HG03159 (cell line): Measurements from ENCODE around the gene CRIP1.

Source experiments
- ATAC-seq: cut with Tn5 transposase; IDR thresholded peaks from one replicate; pipeline ENCODE4 v1.9.1; 2021; ENCODE audit warnings: mild to moderate bottlenecking, moderate library complexity; ENCODE audit not compliant: unreplicated experiment

CRIP1 gene

DNA sequence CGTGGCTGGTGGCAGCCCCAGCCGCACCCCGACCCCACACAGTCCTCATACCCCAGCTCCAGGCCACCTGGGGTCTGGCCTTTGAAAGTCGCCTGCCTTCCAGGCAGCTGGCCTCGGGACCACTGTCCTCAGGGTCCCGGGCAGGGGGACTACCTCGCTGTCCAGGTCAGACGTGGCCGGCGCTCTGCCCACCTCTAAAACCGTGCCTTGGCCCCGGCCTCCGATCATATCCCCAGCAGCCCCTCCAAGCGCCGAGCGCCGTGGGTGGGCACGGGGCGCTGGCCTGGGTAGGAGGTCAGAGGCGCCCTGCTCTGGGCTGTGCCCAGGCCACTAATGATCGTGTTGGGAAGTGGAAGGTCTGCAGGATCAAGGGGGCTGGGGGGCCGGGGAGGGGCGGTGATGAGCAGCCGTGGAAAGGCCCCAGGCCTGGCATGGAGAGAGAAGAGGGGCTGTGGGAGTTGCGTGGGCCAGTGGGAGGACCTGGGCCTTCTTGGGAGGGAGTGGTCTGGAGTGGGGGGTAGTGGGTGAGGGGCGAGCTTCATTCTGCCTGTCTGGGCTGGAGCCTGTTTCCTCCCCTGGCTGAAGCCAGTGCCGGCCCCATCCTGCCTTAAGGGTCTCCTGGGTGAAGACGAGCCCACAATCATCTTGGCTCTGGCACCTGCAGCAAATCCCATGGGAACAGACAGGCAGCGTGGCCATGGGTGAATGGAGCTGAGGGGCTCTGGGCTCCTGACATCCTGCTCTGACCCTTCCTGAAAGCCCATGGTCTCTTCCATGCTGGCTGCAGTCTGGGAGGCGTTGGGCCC, 44.6 kb downstream of the CRIP1 start:
- no peak for ATAC-seq

DNA sequence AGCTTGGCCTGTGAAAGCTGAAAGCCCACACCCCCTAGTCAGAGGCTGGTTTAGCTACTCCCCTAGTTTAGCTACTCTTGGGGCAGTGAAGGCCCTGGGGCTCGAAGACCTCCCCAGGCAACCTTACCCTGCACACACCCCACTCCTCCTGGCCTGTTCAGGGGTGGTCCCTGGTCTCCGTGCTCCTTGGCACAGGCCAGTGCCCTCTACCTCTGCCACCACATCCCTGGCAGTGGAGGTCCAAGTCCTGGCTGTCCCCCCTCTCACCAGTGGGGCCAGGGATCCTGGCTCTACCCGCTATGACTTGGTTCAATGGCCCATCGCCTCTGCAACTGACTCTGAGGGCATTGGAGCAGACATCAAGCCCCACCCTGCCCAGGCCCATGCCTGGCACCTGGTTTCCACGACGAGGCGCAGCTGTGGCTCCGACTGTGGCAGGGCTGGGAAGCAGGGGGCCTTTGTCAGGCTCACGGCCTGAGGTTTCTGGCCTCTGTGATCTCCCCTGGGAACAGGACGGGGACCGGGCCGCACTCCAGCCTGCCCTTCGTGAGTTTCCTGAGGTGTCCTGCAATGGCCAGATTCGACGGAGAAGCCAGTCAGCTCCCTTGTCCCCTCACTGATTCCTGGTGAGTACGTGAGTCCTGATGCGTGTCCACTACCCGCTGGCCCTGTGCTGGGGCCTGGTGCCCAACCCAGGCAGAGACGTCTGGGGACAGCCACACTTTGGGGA, 45.4 kb downstream of the CRIP1 start:
- no peak for ATAC-seq

DNA sequence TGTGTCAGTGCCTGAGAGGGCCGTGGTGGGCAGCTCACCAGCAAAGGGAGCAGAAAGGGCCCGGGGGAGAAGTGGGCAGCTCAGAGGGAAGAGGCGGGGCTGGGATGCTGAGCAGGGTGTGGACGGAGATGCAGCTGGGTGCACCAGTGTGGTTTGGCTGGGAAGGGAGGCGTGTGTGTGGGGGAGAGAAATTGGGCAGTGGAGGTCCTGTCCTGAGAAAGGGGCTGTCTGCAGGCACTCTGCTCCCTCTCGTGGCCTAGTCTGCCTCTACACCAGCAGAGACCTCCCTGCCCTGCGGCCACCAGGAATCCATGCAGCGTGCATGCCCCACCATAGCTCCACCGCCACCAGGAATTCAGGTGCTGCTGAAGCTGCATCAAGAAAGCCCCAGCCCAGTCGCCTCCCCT, 46.1 kb downstream of the CRIP1 start:
- no peak for ATAC-seq

DNA sequence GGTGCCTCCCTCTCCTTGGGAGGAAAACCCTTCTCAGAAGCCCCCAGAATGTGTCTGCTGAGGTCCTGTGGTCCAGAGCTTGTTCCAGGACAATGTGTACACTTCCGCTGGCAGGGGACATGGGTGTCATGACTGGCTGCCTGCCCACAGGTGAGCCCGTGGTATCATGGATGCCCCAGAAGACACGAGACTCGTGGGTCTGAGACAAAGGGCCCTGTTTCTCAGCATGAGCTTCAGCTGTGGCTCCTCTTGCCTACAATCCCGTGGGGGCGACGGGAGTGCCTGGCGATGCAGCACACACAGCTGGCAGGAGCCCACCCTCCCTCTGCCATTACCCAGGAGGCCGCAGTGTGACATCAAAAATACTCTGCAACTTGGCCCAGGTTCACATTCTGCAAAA, 46.7 kb downstream of the CRIP1 start:
- ATAC-seq, result no peak

DNA sequence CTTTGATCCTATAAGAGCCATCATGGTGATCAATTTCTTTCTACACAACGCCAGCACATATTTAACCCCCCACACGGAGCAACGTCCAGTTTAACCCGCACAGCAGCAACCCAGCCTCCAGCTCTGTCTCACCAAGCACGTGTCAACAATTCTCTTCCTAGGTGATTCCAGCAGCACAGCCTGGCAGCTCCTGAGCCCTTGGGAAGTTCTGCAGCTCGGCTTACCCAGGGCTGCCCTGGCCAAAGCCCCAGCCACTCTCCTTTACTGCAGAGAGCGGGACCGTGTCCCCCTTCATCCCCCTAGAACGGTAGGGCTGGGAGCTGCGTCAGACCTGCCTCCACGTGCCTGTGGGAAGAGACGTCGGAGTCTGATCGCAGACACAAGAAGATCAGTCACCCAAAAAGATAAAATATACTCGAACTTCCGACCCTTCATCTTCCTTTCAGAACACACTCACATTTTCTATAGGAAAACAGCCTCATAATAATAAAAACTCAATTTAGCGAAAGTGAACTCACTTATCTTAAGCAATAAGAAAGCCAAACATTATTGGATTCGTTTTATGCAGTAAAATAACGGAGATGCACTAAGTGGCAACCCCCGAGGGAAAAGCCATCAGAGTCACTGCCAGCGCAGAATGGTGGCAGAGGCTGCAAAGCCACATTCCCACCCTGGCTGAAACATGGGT, 47.3 kb downstream of the CRIP1 start:
- ATAC-seq, result no peak

DNA sequence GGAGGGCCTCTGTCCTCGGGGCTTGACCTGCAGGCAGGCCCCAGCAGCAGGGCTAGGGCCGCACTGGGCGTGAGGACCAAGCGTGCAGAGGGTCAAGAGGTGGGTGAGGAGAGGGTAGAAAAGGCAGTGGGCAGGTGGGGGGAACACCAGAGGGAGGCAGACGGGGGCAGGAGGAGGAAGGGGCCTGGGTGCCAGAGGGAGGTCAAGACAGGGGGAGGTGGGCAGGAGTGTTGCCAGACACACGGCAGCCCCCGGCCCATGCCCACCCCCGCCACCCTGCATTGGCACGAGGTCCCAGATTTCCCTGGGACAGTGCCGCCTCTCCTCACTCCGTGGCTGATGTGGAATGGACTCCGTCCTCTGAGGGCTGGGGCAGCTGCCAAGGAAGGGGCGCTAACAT, 47.9 kb downstream of the CRIP1 start:
- ATAC-seq, result no peak

DNA sequence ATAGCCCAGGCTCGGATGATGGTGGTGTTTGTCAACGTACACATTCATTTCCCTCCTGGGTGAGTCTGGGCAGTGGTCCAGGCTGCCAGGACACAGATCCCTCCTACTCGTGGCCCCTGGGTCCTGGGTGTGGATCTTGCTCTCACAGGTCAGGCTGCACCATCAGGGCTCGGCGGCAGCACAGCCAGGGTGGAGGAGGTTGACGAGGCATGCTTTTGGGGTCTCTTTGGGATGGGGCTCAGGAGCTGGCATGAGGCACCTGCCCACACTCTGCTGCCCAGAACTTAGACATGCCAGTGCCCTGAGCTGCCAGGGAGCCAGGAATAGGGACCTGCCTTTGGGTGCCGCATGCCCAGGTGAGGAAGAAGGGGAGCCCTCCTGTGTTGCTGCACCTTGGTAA, 49.4 kb downstream of the CRIP1 start:
- no peak for ATAC-seq

DNA sequence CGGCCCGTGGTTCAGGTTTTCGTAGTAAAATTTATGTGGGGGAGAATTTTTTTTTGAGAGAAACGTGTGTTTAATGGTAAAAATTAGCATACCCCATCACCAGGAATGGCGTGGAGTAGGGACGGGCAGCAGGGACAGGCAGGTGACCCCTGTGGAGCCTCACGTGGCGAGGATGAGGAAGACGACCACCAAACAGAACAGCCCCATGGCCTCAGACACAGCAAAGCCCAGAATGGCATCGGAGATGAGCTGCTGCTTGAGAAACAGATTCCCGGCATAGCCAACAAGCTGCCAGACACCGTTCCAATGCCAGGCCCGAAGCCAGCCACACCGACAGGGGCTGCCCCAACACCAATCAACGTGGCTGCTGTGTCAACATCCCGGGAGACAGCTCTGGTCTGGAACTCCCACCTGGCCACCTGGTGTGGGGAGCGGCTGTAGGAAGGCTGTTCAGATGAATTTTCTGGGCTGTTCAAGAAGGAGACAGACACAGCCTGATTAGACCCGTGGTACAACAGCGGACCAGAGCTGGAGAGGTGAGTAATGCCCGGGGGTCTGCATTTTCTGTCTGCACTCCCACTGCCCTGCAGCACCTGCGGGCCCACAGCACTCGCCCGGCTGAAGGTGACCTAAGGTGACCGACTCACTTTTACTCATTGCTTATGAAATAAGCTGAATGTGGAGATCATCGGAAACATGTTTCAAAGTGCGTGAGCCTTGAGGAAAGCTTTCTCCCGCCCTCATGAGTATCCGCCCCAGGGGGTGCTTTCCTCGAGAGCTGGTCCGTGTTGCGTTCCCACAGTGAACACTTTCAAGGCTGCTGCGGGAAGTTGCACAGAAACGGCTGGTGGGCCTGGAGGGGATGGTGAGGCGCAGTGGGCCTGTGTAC, 50.2 kb downstream of the CRIP1 start:
- no peak for ATAC-seq

DNA sequence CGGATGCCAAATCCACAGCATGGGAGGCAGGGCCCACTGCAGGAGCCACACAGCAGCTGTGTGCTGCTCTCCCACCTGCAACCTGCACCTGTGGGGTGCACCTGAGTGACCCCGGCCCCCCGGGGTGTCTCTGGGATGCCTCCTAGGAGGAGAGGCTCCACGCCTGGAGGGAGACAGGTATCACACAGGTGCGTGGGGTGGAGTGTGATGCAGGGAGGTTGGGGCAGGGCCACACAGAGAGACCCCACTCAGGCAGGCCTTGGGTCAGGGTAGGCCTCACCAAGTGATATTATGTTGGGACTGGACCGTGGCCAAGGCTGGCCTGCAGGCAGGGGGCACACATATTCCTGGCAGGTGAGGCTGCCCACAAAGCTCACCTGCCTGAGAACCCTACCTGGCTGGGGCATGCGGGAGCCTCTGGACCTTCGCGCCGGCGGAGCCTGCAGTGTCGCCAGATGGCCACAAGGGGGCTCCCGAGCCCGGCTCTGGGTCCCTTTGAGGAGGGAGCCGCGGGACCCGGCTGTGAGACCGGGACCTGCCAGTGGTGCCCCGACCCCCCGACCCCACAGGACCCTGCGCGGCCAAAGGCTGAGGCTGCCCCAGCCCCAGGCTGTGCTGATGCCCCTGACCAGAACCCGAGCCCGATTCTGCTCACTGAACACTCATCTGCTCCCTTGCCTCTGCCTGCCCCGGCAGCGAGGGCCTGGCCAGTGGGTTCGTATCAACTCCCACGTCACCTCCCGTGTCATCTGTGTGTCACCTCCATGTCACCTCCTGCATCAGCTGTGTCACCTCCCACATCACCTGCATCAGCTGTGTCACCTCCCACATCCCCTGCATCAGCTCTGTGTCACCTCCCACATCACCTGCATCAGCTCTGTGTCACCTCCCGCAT, 51.1 kb downstream of the CRIP1 start:
- ATAC-seq, result no peak
